Measurements from ENCODE around the gene RIPOR3.

Gene RIPOR3

GRCh38 chr20:50590348-50590664, 101.0 kb downstream of the RIPOR3 start:
- no peak for ATAC-seq (replicated peaks; ENCODE audit: extremely low read depth, poor library complexity, severe bottlenecking)
- peaks cover 6% of the 10 kb centered on the region for H3K4me1 Mint-ChIP-seq
- H3K36me3 Mint-ChIP-seq (ENCODE audit: insufficient read depth), result peaks cover 19% of the 10 kb centered on the region
- H3K27ac Mint-ChIP-seq (ENCODE audit: low read depth), result no peak overlapping the region
- no peak for DNase-seq (ENCODE audit: low spot score in 2 of 2)
- H3K4me3 Mint-ChIP-seq, result no peak overlapping the region
- H3K9me3 Mint-ChIP-seq, result no peaks in the 10 kb centered on the region
- H3K27me3 Mint-ChIP-seq, result no peaks in the 10 kb centered on the region

- no peaks in the 10 kb centered on the region for H3K9me3 Mint-ChIP-seq
- DNase-seq (ENCODE audit: low spot score in 2 of 2), result no peak
- no peak overlapping the region for H3K27ac Mint-ChIP-seq (ENCODE audit: low read depth)
- H3K4me3 Mint-ChIP-seq, result no peak overlapping the region
- peaks cover 6% of the 10 kb centered on the region for H3K4me1 Mint-ChIP-seq
- ATAC-seq (replicated peaks; ENCODE audit: extremely low read depth, poor library complexity, severe bottlenecking), result no peak
- H3K27me3 Mint-ChIP-seq, result no peaks in the 10 kb centered on the region
- peaks cover 21% of the 10 kb centered on the region for H3K36me3 Mint-ChIP-seq (ENCODE audit: insufficient read depth)
Observed at GRCh38 chr20:50589548-50590347, 101.6 kb downstream of the RIPOR3 start.

DNA sequence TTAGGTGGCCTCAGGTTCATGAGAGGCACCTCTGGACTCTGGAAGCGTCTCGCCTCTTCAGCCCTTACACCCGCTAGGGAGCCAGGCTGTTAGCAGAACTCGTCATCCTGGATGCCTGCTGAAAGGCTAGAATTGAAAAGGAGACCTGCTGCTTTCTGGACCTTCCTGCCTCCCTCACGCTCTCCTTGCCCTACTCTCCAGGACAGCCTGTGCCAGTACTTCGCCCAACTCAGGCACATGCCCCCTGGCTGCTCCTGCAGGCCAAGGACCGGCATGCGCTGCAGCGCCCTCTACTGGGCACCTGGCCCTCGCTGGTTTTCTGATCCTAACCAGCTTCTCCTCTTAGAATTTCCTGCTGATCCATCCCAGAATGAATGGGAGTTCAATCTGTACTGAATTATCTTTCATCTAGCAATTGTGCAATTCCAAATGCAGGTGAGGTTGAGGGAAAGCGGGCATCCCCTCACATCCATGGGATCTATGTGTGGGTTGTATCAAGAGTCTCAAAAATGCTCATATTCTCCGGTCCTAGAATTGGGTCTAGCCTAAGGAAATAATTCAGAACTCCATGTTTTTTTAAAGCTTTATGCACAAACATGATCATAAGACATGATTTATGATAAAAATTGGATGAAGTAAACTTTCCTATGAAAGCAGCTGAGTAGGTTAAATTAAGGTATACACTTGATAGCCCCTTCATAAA, 103.2 kb downstream of the RIPOR3 start:
- no peak overlapping the region for H3K4me3 Mint-ChIP-seq
- peak overlapping the region; percentile 14 for H3K27ac Mint-ChIP-seq (ENCODE audit: low read depth)
- DNase-seq (ENCODE audit: low spot score in 2 of 2), result peak; percentile 54 to 67
- peaks cover 6% of the 10 kb centered on the region for H3K4me1 Mint-ChIP-seq
- no peaks in the 10 kb centered on the region for H3K9me3 Mint-ChIP-seq
- peak; percentile 54 for ATAC-seq (replicated peaks; ENCODE audit: extremely low read depth, poor library complexity, severe bottlenecking)
- H3K36me3 Mint-ChIP-seq (ENCODE audit: insufficient read depth), result peaks cover 22% of the 10 kb centered on the region
- no peaks in the 10 kb centered on the region for H3K27me3 Mint-ChIP-seq

GRCh38 chr20:50587291-50587961, 103.9 kb downstream of the RIPOR3 start:
- DNase-seq (ENCODE audit: low spot score in 2 of 2) (no peak), ATAC-seq (replicated peaks; ENCODE audit: extremely low read depth, poor library complexity, severe bottlenecking) (no peak)
- H3K36me3 Mint-ChIP-seq (ENCODE audit: insufficient read depth), result peaks cover 30% of the 10 kb centered on the region
- no peaks in the 10 kb centered on the region for H3K9me3 Mint-ChIP-seq
- H3K27ac Mint-ChIP-seq (ENCODE audit: low read depth), result peak overlapping the region; percentile 14
- H3K27me3 Mint-ChIP-seq, result no peaks in the 10 kb centered on the region
- H3K4me1 Mint-ChIP-seq, result peaks cover 6% of the 10 kb centered on the region
- no peak overlapping the region for H3K4me3 Mint-ChIP-seq

DNA sequence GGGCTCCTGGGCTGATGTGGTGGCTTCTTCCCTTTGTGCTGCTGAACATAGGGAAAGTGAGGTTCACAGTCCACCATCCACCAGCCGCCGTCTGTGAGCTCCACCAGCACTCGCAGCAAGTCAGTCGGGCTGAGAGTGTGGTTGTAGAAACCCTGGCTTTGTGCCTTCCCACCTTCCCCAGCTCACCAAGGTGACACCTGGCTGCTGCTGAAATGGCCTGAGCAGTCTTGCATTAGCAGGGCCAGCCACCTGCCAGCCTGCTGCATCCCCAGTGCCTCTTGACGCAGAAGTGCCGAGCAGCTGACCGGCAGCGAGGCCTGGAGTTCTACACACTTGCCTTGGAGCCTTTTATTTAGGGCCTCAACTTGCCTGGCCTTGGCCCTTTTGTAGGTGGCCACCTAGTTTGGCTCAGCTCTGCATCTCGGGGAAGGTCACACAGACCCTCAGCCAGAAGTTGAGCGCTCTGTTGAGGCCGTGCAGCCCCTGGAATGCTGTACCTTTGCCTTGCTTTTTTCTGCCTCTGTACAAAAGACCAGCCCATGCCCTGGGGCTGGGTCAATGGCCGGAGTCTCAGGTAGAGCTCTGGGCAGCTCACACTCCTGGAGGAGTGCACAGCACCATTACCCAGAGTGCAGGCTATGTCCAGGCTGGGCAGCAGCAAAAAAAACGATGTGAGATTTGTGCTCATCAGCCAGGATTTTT, 104.7 kb downstream of the RIPOR3 start:
- Mint-ChIP-seq H3K9me3 (no peaks in the 10 kb centered on the region), H3K27me3 (no peaks in the 10 kb centered on the region), H3K27ac (ENCODE audit: low read depth) (no peak overlapping the region), H3K36me3 (ENCODE audit: insufficient read depth) (peaks cover 35% of the 10 kb centered on the region), H3K4me1 (peaks cover 6% of the 10 kb centered on the region), H3K4me3 (no peak overlapping the region)
- no peak for ATAC-seq (replicated peaks; ENCODE audit: extremely low read depth, poor library complexity, severe bottlenecking)
- no peak for DNase-seq (ENCODE audit: low spot score in 2 of 2)

- H3K27me3 Mint-ChIP-seq, result no peaks in the 10 kb centered on the region
- H3K4me3 Mint-ChIP-seq, result no peak overlapping the region
- H3K9me3 Mint-ChIP-seq, result no peaks in the 10 kb centered on the region
- no peak overlapping the region for H3K27ac Mint-ChIP-seq (ENCODE audit: low read depth)
- H3K36me3 Mint-ChIP-seq (ENCODE audit: insufficient read depth), result peaks cover 39% of the 10 kb centered on the region
- no peak for ATAC-seq (replicated peaks; ENCODE audit: extremely low read depth, poor library complexity, severe bottlenecking)
- peaks cover 6% of the 10 kb centered on the region for H3K4me1 Mint-ChIP-seq
- DNase-seq (ENCODE audit: low spot score in 2 of 2), result no peak
Observed at GRCh38 chr20:50585678-50586077, 105.7 kb downstream of the RIPOR3 start.

GRCh38 chr20:50585214-50585613, 106.1 kb downstream of the RIPOR3 start:
- Mint-ChIP-seq H3K36me3 (ENCODE audit: insufficient read depth) (peaks cover 41% of the 10 kb centered on the region), H3K9me3 (no peaks in the 10 kb centered on the region), H3K4me1 (peaks cover 9% of the 10 kb centered on the region), H3K27me3 (no peaks in the 10 kb centered on the region), H3K27ac (ENCODE audit: low read depth) (no peak overlapping the region), H3K4me3 (no peak overlapping the region)
- DNase-seq (ENCODE audit: low spot score in 2 of 2) (no peak), ATAC-seq (replicated peaks; ENCODE audit: extremely low read depth, poor library complexity, severe bottlenecking) (no peak)

DNA sequence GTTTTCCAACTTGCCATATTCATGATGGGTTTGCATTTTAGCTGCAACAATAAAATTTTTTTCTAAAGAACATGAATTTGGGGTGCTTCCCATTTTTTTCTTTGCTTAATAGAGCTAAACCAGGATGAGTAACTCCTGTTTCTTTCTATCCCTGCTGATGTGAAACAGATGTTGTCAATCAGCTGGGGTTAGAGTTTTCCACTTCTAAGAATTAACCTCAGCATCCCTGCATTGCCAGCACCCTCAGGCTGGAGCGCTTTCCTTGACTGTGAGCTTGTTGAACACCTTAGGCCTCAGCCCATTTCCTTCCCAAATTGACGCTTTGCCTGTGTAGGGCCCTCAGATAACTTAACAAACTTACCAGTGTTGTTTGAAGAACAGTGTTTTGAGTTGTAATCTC, 106.7 kb downstream of the RIPOR3 start:
- no peak for ATAC-seq (replicated peaks; ENCODE audit: extremely low read depth, poor library complexity, severe bottlenecking)
- peaks cover 44% of the 10 kb centered on the region for H3K36me3 Mint-ChIP-seq (ENCODE audit: insufficient read depth)
- H3K4me1 Mint-ChIP-seq, result peaks cover 10% of the 10 kb centered on the region
- H3K27me3 Mint-ChIP-seq, result no peaks in the 10 kb centered on the region
- no peak for DNase-seq (ENCODE audit: low spot score in 2 of 2)
- no peak overlapping the region for H3K4me3 Mint-ChIP-seq
- H3K27ac Mint-ChIP-seq (ENCODE audit: low read depth), result no peak overlapping the region
- no peaks in the 10 kb centered on the region for H3K9me3 Mint-ChIP-seq

- H3K4me1 Mint-ChIP-seq, result peaks cover 10% of the 10 kb centered on the region
- ATAC-seq (replicated peaks; ENCODE audit: extremely low read depth, poor library complexity, severe bottlenecking), result no peak
- peaks cover 47% of the 10 kb centered on the region for H3K36me3 Mint-ChIP-seq (ENCODE audit: insufficient read depth)
- no peaks in the 10 kb centered on the region for H3K27me3 Mint-ChIP-seq
- no peak overlapping the region for H3K4me3 Mint-ChIP-seq
- H3K9me3 Mint-ChIP-seq, result no peaks in the 10 kb centered on the region
- no peak for DNase-seq (ENCODE audit: low spot score in 2 of 2)
- no peak overlapping the region for H3K27ac Mint-ChIP-seq (ENCODE audit: low read depth)
Observed at GRCh38 chr20:50583442-50584150, 107.7 kb downstream of the RIPOR3 start.

DNA sequence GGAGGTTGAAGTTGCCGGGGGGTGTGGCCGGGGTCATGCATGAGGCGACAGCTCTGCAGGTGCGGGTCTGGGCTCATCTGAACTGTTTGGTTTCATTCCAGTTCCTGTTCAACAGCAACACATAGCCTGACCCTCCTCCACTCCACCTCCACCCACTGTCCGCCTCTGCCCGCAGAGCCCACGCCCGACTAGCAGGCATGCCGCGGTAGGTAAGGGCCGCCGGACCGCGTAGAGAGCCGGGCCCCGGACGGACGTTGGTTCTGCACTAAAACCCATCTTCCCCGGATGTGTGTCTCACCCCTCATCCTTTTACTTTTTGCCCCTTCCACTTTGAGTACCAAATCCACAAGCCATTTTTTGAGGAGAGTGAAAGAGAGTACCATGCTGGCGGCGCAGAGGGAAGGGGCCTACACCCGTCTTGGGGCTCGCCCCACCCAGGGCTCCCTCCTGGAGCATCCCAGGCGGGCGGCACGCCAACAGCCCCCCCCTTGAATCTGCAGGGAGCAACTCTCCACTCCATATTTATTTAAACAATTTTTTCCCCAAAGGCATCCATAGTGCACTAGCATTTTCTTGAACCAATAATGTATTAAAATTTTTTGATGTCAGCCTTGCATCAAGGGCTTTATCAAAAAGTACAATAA, 108.6 kb downstream of the RIPOR3 start:
- no peak for ATAC-seq (replicated peaks; ENCODE audit: extremely low read depth, poor library complexity, severe bottlenecking)
- no peaks in the 10 kb centered on the region for H3K27me3 Mint-ChIP-seq
- peaks cover 4% of the 10 kb centered on the region for H3K4me1 Mint-ChIP-seq
- no peak overlapping the region for H3K27ac Mint-ChIP-seq (ENCODE audit: low read depth)
- H3K36me3 Mint-ChIP-seq (ENCODE audit: insufficient read depth), result peaks cover 51% of the 10 kb centered on the region
- no peak for DNase-seq (ENCODE audit: low spot score in 2 of 2)
- no peaks in the 10 kb centered on the region for H3K9me3 Mint-ChIP-seq
- H3K4me3 Mint-ChIP-seq, result no peak overlapping the region

DNA sequence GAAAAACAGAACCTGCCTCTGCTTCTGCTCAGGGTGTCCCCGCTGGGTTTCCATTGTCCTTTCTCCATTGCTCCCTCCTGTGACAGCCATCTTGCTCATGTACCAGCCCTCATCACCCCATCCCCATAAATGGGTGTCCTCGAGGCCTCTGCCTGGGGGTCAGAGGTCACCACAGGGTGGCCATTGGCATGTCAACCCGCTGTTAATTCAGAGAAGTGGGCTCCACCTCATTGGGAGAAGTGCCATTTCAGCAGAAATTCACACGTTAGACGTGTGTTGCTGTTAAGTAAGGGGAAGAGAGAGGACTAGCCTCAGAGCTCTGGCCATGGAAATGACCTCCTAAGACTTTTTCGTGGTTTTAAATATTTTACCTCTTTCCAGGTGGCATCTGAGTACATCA, 109.2 kb downstream of the RIPOR3 start:
- ATAC-seq (replicated peaks; ENCODE audit: extremely low read depth, poor library complexity, severe bottlenecking) (no peak), DNase-seq (ENCODE audit: low spot score in 2 of 2) (no peak)
- H3K4me3 Mint-ChIP-seq, result no peak overlapping the region
- H3K36me3 Mint-ChIP-seq (ENCODE audit: insufficient read depth), result peaks cover 52% of the 10 kb centered on the region
- H3K27me3 Mint-ChIP-seq, result no peaks in the 10 kb centered on the region
- no peak overlapping the region for H3K27ac Mint-ChIP-seq (ENCODE audit: low read depth)
- peaks cover 4% of the 10 kb centered on the region for H3K4me1 Mint-ChIP-seq
- H3K9me3 Mint-ChIP-seq, result no peaks in the 10 kb centered on the region

Measured in central memory CD8-positive, alpha-beta T cell (primary cell).